ENCODE measurements around the gene RPS4Y2.

RPS4Y2 gene

GRCh38 chrY:20780104-20780654 lies 24.3 kb downstream of the RPS4Y2 start:
- Histone ChIP-seq H3K27me3 (ENCODE audit: insufficient read depth, low read length, poor library complexity) (no peaks in the 10 kb centered on the region), H4K20me1 (ENCODE audit: insufficient read depth, low read length) (no peaks in the 10 kb centered on the region), H3K4me3 (ENCODE audit: low read depth in 1 of 2, low read length in 2 of 2) (no peak overlapping the region), H3K4me2 (ENCODE audit: insufficient read depth, low read length) (no peak overlapping the region), H3K27ac (ENCODE audit: low read length) (no peak overlapping the region), H3K36me3 (ENCODE audit: insufficient read depth, low read length) (no peaks in the 10 kb centered on the region), H3K9me3 (ENCODE audit: insufficient read depth, low read length, severe bottlenecking) (no peaks in the 10 kb centered on the region), H3K9ac (ENCODE audit: low read depth, low read length) (no peak overlapping the region), H2AFZ (ENCODE audit: low read depth, low read length) (no peak overlapping the region), H3K4me1 (ENCODE audit: insufficient read depth, low read length) (peaks cover 61% of the 10 kb centered on the region), H3K79me2 (ENCODE audit: insufficient read depth, low read length) (no peaks in the 10 kb centered on the region)
- no peak for TF ChIP-seq EZH2 (IDR thresholded peaks at IDR 0.05; ENCODE audit: borderline replicate concordance, low read depth, low read length, severe bottlenecking)
- TF ChIP-seq CTCF (IDR thresholded peaks at IDR 0.05; ENCODE audit: borderline replicate concordance, extremely low read depth, low read length, poor library complexity, severe bottlenecking): no peak
- ATAC-seq (ENCODE audit: insufficient read depth, low read depth) (no peak), DNase-seq (no peak)

GRCh38 chrY:20780776-20781175 lies 24.9 kb downstream of the RPS4Y2 start:
- H3K9me3 ChIP-seq (ENCODE audit: insufficient read depth, low read length, severe bottlenecking): no peaks in the 10 kb centered on the region
- H2AFZ ChIP-seq (ENCODE audit: low read depth, low read length): no peak overlapping the region
- no peaks in the 10 kb centered on the region for H4K20me1 ChIP-seq (ENCODE audit: insufficient read depth, low read length)
- H3K27me3 ChIP-seq (ENCODE audit: insufficient read depth, low read length, poor library complexity): no peaks in the 10 kb centered on the region
- ATAC-seq (ENCODE audit: insufficient read depth, low read depth): no peak
- no peak overlapping the region for H3K27ac ChIP-seq (ENCODE audit: low read length)
- H3K36me3 ChIP-seq (ENCODE audit: insufficient read depth, low read length): no peaks in the 10 kb centered on the region
- H3K79me2 ChIP-seq (ENCODE audit: insufficient read depth, low read length): no peaks in the 10 kb centered on the region
- no peak for DNase-seq
- no peak for TF ChIP-seq EZH2 (IDR thresholded peaks at IDR 0.05; ENCODE audit: borderline replicate concordance, low read depth, low read length, severe bottlenecking)
- no peak for TF ChIP-seq CTCF (IDR thresholded peaks at IDR 0.05; ENCODE audit: borderline replicate concordance, extremely low read depth, low read length, poor library complexity, severe bottlenecking)
- H3K4me1 ChIP-seq (ENCODE audit: insufficient read depth, low read length): peaks cover 65% of the 10 kb centered on the region
- no peak overlapping the region for H3K9ac ChIP-seq (ENCODE audit: low read depth, low read length)
- no peak overlapping the region for H3K4me2 ChIP-seq (ENCODE audit: insufficient read depth, low read length)
- H3K4me3 ChIP-seq (ENCODE audit: low read depth in 1 of 2, low read length in 2 of 2): no peak overlapping the region

DNA sequence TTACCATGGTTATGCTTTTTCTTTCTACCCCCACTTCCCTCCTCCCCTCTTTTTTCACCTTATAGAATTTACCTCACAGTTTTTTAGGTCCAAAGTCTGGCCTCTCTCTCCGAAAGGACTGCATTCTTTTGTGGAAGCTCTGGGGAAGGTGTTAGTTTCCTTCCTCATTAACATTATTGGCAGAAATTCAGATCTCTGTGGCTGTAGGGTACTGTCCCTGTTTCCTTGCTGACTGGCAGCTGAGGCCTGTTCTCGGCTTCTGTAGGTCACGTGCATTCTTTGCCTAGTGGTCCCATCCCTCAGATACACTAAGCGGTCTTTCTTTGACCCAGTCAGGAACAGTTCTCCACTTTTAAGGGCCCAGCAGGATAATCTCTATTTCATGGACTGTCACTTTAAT lies 25.5 kb downstream of the RPS4Y2 start:
- Histone ChIP-seq H3K4me3 (ENCODE audit: low read depth in 1 of 2, low read length in 2 of 2) (no peak overlapping the region), H3K9me3 (ENCODE audit: insufficient read depth, low read length, severe bottlenecking) (no peaks in the 10 kb centered on the region), H3K4me2 (ENCODE audit: insufficient read depth, low read length) (no peak overlapping the region), H3K79me2 (ENCODE audit: insufficient read depth, low read length) (no peaks in the 10 kb centered on the region), H2AFZ (ENCODE audit: low read depth, low read length) (no peak overlapping the region), H3K27ac (ENCODE audit: low read length) (peak overlapping the region; percentile 78; the same call in 1 of the 2 replicates), H3K4me1 (ENCODE audit: insufficient read depth, low read length) (peaks cover 65% of the 10 kb centered on the region), H4K20me1 (ENCODE audit: insufficient read depth, low read length) (no peaks in the 10 kb centered on the region), H3K27me3 (ENCODE audit: insufficient read depth, low read length, poor library complexity) (no peaks in the 10 kb centered on the region), H3K9ac (ENCODE audit: low read depth, low read length) (no peak overlapping the region), H3K36me3 (ENCODE audit: insufficient read depth, low read length) (no peaks in the 10 kb centered on the region)
- TF ChIP-seq EZH2 (IDR thresholded peaks at IDR 0.05; ENCODE audit: borderline replicate concordance, low read depth, low read length, severe bottlenecking) (no peak), CTCF (IDR thresholded peaks at IDR 0.05; ENCODE audit: borderline replicate concordance, extremely low read depth, low read length, poor library complexity, severe bottlenecking) (no peak)
- DNase-seq: no peak
- ATAC-seq (ENCODE audit: insufficient read depth, low read depth): no peak

All from DND-41 (cell line).